ENCODE results near the gene GPC6. TPM values are rescaled to one million over a fixed set of nuclear protein-coding genes. Genes with fewer than 3 reads are reported as not detected.

Gene GPC6
- total and polyA plus RNA-seq, 4 donors: 5.9 to 29.1 (median 18.2) TPM

GRCh38 chr13:93307136-93307535 is 80.5 kb downstream of the GPC6 start:
- H3K36me3 ChIP-seq (ENCODE audit: control insufficient read depth in 4 of 4, insufficient read depth in 3 of 4, low read depth in 1 of 4, low read length in 3 of 4): no peaks in the 10 kb centered on the region
- no peaks in the 10 kb centered on the region for H3K9me3 ChIP-seq (ENCODE audit: control insufficient read depth in 4 of 4, low read length in 3 of 4)
- TF ChIP-seq FOXA2 (IDR thresholded peaks at IDR 0.05) (no peak), HNF4G (IDR thresholded peaks at IDR 0.05) (no peak), ZBTB33 (IDR thresholded peaks at IDR 0.05) (no peak), TAF1 (conservative IDR thresholded peaks at IDR 0.05) (no peak), NR2F2 (IDR thresholded peaks at IDR 0.05) (no peak), MAX (IDR thresholded peaks at IDR 0.05) (no peak), EGR1 (IDR thresholded peaks at IDR 0.05; ENCODE audit: low read depth in 2 of 2) (no peak), GABPA (IDR thresholded peaks at IDR 0.05 in 1 of 2, conservative IDR thresholded peaks at IDR 0.05 in 1 of 2) (no peak), SP1 (IDR thresholded peaks at IDR 0.05) (no peak), RAD21 (IDR thresholded peaks at IDR 0.05) (no peak), YY1 (IDR thresholded peaks at IDR 0.05) (no peak), REST (IDR thresholded peaks at IDR 0.05) (no peak), RXRA (IDR thresholded peaks at IDR 0.05) (no peak), CTCF (IDR thresholded peaks at IDR 0.05; ENCODE audit: low read depth, low read length, missing input control) (no peak), HNF4A (conservative IDR thresholded peaks at IDR 0.05) (no peak), ATF3 (IDR thresholded peaks at IDR 0.05) (no peak), FOXA1 (IDR thresholded peaks at IDR 0.05) (no peak), JUND (IDR thresholded peaks at IDR 0.05) (no peak)
- H3K4me3 ChIP-seq (ENCODE audit: low read depth in 1 of 3, low read length in 3 of 3): no peak overlapping the region
- no peaks in the 10 kb centered on the region for H3K4me1 ChIP-seq (ENCODE audit: control insufficient read depth in 4 of 4, insufficient read depth in 4 of 4, low read length in 3 of 4)
- no peaks in the 10 kb centered on the region for H3K27me3 ChIP-seq (ENCODE audit: control insufficient read depth in 4 of 4, insufficient read depth in 4 of 4, low read length in 3 of 4)
- H3K9ac ChIP-seq (ENCODE audit: low read depth in 1 of 2, low read length in 2 of 2): no peak overlapping the region
- no peak for DNase-seq (ENCODE audit: low spot score)
- H3K27ac ChIP-seq (ENCODE audit: low read depth in 1 of 2, low read length in 2 of 2): no peak overlapping the region

Data from liver (tissue), 9 donors.